HFF-Myc (cell line): Measurements from ENCODE around the gene ST13.
"Not testable (repeated sequence)": the region's sequence is repeated elsewhere in the genome, so short reads cannot be mapped to it uniquely, and the experiment has no call there.

Source experiments
- DNase-seq: peaks from one replicate; pipeline ENCODE4 v3.0.0-alpha.2; 2011; ENCODE audit warnings: low read depth; ENCODE audit errors: extremely low read depth
- H3K4me3 ChIP-seq: replicated peaks from 2 replicates; pipeline ENCODE4 v1.5.1; 2011; ENCODE audit warnings: low read depth, mild to moderate bottlenecking, control low read depth, low read length
- CTCF ChIP-seq: IDR thresholded peaks from 2 replicates; pipeline ENCODE4 v1.5.1; 2012; ENCODE audit warnings: mild to moderate bottlenecking, low read depth, low read length, control low read depth; ENCODE audit errors: missing control alignments

ST13 gene

DNA sequence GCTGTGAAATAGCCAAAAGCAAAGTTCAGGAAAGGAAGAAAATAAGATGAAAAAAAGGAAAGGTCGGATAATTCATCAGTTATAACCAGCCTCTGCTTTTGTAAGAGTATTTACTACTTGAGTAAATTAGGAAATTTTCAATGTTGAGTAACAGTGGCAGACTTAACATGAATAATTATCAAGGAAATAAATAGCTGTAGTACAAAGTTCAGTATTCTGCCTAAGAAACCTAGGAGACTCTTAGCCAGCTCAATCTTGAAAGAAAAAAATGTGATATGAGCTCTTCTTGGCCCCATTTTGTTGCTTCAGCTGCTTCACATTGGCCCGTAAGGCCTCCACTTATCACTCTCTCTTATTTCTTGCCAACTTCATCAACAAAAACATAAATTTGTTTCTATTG, 22.5 kb upstream of the ST13 start:
- no peak for DNase-seq
- H3K4me3 ChIP-seq: no peak overlapping the region
- TF ChIP-seq CTCF: no peak

DNA sequence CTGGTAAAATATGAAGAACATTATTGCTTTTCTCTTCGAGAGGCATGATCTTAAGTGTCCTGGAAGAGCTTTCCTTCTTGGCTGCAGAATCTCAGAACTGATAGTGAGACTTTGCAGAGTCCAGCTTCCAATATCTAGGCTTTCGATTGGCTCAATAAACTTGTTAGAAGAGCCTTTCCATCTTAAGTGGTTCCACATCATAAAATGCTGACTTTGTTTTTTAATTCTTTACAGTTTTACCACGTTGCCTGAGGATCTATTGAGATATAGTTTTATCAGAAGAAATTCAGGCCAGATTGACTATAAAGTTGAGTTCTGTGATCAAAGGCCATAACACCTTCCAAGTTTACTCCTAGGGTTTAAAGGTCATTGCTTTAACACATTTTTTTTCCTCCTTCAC, 21.0 kb upstream of the ST13 start:
- H3K4me3 ChIP-seq: no peak overlapping the region
- no peak for TF ChIP-seq CTCF
- no peak for DNase-seq

- no peak for TF ChIP-seq CTCF
- DNase-seq: no peak
- no peak overlapping the region for H3K4me3 ChIP-seq
Measured at GRCh38 chr22:40876907-40877306, 20.5 kb upstream of the ST13 start.

- no peak for DNase-seq
- H3K4me3 ChIP-seq: no peak overlapping the region
- no peak for TF ChIP-seq CTCF
Measured at GRCh38 chr22:40875111-40875510, 18.7 kb upstream of the ST13 start.

- DNase-seq: no peak
- TF ChIP-seq CTCF: no peak
- no peak overlapping the region for H3K4me3 ChIP-seq
Measured at GRCh38 chr22:40874016-40874415, 17.6 kb upstream of the ST13 start.

DNA sequence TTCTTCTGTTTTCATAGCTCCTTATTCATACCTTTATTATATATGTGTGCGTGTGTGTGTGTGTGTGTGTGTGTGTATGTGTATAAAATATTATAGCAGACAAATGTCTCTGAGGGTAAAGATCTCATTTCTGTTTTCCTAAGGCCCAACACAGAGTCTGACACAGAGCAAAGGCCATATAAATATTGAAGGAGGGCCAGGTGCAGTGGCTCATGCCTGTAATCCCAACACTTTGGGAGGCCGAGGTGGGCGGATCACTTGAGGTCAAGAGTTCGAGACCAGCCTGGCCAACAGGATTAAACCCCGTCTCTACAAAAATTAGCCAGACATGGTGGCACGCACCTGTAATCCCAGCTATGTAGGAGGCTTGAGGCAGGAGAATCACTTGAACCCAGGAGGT, 11.9 kb upstream of the ST13 start:
- not testable (repeated sequence) for DNase-seq, H3K4me3 ChIP-seq

DNA sequence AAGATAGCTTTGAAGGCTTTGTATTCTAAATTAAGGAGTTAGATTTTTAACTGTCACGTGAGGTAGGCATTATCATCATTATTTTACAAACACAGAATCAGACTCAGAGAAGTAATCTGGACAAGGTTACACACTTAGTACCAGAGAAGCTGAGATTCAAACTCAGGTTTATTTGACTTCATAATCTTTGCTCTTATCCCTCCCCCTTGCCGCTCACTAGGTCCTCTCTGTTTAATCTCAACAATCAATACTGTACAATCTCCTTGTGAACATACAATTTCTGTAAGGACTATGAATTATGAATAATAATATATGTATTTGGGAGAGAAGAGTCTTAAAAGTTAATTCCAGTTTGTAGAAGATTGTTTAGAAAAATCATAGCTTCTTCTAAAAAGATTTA, 10.7 kb upstream of the ST13 start:
- no peak for DNase-seq
- no peak overlapping the region for H3K4me3 ChIP-seq
- no peak for TF ChIP-seq CTCF
